Amniotic stem cell (primary cell): ENCODE data around the gene PLAU.

Experiments used
- DNase-seq: peaks from one replicate; lab custom pipeline; 2025; lab: John Stamatoyannopoulos, UW

The PLAU gene

DNA sequence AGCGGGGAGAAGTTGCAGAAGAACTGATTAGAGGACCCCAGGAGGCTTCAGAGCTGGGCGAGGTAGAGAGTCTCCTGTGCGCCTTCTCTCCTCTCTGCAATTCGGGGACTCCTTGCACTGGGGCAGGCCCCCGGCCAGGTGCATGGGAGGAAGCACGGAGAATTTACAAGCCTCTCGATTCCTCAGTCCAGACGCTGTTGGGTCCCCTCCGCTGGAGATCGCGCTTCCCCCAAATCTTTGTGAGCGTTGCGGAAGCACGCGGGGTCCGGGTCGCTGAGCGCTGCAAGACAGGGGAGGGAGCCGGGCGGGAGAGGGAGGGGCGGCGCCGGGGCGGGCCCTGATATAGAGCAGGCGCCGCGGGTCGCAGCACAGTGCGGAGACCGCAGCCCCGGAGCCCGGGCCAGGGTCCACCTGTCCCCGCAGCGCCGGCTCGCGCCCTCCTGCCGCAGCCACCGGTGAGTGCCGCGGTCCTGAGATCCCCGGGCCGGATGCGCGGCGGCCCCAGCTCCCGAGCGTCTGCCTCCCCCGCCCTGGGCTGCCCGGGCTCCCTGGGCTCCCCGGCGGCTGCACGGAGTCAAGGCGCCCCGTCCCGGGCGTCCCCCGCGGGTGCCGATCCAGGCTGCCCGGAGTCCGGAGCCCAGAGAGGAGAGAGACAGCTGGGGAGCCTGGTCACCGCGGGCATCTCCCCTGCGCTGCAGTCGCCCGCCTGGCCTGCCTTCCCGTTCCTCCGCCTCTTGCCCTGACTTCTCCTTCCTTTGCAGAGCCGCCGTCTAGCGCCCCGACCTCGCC is at the start of gene PLAU:
TSS of gene PLAU (plus strand) at position 369 of the 789 bp plus-strand sequence. CDS start 424 bp downstream, outside the sequence.
- DNase-seq: no peak

DNA sequence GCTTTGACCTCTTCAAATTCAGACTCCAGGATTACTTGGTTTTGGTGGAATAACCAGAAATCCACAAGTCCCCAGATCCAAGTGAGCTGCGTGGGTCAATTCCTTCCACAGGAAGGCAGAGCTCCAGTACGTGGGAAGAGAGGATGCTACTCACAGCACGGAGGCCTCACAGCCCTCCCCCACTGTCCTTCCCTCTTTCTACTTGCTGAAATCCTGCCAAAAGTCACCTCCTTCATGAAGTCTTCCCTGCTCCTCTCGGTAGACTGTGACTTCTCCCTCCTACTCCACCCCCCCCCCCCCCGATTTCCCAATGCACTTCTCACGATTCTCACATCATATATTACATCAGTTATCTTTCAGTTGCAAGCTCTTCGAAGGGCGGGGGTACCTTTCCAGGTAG is 48.9 kb upstream of the PLAU start:
- DNase-seq: no peak

DNA sequence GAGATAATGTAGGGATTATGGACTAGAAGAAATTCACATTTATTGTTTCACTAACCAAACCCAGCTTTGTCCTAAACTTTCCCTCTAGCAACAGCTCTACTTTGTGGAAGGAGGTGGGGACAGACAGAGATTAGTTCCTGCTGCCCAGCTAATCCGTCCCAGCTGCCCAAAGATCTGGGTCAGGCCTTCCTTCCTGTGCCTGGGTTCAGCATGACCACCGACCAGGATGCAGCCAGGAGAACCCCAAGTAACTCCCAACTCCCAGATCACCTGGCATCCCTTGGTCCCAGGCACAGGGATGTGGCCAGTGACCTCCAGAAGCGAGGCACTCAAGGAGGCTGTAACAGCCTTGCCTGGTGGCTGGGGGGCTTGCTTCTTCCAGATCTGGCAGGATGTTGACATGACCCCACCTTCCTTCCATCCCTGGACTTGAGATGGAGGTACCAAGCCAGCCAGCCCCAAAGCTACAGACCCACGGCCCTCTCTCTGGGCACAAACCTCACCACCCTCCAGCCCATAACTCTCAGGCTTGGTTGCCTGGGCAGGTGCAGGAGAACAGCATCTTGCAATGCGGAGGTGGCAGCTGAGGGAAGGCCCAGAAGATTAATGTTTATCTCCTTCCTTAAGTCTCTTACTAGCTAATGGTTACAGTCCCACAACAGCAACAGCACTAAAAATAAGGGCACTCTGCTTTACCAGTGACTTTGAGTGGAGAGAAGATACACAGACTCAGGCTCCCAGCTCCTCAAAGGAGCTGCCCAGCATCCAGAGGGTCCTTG is 47.7 kb upstream of the PLAU start:
- DNase-seq: no peak

DNA sequence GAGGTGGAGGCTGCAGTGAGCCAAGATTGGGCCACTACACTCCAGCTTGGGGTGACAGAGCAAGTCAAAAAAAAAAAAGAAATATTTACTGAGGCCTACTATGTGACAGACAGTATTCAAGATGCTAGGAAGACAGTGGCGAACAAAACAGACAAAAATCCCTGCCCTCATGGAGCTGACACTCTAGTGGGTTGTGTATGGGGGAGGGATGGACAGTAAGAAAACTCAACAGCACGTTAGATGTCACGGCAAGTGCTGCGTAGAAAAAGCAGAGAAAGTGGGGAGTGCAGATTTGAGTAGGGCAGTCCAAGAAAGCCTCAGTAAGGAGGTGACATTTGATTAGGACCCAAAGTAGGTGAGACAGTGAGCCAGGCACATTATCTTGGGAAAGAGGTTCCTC is 46.7 kb upstream of the PLAU start:
- DNase-seq: no peak

DNA sequence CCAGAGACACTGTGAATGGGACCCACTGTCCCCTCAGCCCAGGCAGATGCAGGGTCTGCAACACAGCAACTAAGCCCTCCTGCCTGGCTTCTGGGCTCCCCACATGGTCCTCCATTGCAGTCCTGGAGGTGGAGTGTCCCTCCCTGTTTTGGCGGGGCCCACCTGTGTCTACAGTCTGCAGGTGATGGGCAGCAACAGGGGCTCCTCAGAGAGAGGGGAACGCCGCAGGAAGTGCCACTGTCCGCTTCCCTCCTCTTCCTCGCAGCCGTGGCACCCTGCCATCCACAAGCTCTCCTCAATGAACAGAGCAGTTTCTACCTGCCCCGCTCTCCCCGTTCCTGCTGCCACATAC is 45.8 kb upstream of the PLAU start:
- no peak for DNase-seq

DNA sequence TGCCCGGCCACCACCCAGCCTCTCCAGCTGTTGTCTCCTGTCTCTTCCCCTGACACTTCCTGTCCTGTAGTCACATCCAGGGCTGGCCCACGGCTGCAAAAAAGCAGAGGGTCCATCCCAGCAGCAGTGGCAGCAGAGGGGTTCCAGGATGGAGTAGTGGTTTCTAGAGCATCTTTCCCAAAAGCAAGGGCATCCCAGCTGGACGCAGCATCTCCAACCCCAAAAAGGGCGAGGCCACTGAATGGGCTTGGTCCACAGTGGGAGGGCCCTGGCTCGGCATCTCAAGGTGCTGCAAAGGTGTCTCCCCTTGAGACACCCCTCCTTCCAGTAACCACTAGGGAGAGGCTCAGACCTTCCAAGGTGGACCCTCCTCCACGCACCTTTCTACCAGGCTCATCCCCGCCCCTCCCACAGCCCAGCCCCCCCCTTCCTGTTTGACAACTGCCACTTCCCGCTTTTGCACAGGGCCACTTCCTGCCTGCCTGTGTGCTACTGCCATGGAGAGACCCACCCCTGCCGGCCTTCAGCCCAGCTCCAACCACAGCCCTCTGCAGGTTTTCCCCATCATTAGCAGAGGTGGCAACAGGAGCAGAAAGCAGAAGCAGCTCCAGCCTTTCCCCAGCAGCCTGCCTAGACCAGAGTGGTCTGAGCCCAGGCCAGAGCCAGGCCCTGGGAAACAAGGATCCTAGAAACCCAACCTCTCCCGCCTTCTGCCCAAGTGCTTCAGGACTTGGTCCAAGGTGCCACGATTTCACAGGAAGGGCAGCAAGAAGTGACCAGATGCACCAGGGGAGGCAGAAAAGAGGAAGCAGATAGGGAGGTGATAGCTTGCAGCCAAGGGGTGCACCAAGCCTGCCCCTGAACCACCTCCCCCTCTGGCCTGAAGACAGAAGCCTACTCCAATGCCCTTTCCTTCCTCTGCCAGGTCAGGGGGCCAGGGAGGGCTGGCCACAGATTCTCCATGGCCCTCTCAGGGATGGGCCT is 45.2 kb upstream of the PLAU start:
- no peak for DNase-seq

DNA sequence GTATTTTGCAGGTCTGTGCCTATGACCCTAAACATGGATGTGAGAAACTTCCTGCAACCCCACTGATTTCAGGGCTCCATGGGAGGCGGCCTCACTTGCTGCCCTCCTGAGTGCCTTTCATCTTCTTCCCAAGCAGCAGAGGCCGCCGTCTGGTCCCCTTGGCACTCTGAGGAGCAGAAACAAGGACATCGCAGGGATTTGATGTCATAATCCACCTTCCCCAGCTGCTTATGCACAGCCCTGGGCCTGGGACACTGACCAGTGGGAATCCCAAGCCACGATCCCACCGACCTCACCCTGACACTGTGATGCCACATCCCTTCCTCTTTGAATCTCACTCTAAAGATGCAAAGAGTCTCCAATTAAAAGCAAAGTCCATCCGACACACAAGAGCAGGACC is 44.3 kb upstream of the PLAU start:
- no peak for DNase-seq

DNA sequence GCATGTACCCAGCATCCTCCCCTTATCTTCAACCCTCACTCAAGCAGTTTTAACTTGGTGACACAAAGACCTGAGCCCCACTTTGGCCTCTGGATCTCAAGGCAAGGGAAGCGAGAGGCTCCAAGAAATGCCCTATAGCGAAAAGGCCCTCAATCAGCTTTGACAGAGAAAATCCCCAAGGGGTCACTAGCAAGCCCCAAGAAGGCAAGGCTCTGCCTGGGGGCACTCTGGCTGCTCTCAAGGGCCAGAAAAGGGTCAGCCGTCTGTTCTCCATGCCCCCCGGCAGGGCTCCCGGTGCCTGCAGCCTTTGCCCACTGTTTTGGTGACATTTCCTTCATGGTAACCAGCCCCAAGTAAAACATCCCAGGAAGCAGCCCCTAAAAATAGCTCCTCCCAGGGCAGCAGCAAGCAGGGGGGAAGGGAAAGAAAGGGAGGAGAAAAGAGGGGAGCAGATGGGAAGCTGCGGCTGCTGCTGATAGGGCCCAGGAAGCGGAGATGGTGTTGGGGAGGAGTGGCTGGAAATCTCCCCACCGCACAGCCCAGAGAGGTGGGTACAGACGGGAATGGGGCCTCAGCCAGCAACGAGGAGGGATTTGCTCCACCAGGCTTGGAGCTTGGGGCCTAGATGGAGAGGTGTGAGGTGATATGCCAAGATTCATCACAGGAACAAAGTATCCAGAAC is 43.7 kb upstream of the PLAU start:
- no peak for DNase-seq

DNA sequence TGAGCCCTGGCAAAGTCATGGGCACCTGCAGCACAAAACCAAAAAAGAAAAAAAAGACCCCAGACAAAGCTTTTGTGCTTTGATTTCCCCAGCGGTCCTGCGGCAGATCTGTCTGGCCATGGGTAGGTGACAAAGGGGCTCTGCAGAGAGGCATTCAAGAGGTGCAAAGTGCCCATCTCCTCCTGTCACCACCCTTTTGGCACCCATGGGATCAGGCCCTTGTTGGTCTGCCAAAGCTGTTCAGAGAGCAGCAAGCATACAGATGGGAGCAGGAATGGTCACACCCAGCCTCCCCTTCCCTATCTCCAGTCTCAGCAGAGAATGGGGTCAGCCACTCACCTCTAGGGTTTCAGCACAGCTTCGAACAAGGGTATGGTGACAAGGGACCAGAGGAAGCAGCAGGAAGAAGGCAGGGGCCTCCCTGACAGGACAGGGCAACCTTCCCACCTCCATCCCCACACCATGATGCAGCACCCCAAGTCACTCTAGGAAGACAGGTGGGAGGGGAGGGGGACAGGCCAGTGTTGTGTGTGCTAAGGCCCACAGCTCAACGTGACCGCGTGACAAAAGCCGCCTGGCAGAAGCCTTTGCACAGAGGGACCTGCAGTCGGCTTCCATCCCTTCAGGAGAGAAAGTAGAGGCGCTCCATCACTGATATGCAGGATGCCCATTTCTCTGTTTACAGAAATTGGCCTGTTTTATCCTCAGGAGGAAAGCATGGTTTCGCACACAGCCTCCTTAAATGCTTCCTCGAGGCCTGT is 42.9 kb upstream of the PLAU start:
- DNase-seq: no peak

DNA sequence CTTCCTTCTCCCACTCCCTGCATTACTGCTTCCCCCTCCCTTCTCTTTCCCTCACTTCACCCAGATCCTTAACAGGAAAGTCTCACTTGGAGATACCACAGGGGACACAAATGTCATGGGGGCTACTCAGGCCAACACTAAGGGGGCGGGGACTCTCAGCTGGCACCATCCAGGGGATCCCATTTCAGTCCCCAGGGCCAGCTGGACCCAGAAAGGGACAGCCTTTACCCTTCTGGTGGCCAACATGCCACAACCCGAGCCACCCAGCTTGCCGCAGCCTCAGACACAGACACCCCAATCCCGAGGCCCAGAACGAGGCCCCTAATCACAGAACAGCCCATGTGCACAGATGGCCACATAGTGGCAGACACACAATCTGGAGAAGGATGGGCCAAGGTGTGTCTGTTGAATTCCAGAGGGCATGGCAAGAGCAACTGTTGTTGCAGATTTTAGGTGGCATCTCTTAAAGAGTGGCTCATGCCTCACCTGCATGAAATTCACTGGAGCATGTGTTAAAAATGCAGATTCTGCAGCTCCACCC is 42.2 kb upstream of the PLAU start:
- DNase-seq: no peak

DNA sequence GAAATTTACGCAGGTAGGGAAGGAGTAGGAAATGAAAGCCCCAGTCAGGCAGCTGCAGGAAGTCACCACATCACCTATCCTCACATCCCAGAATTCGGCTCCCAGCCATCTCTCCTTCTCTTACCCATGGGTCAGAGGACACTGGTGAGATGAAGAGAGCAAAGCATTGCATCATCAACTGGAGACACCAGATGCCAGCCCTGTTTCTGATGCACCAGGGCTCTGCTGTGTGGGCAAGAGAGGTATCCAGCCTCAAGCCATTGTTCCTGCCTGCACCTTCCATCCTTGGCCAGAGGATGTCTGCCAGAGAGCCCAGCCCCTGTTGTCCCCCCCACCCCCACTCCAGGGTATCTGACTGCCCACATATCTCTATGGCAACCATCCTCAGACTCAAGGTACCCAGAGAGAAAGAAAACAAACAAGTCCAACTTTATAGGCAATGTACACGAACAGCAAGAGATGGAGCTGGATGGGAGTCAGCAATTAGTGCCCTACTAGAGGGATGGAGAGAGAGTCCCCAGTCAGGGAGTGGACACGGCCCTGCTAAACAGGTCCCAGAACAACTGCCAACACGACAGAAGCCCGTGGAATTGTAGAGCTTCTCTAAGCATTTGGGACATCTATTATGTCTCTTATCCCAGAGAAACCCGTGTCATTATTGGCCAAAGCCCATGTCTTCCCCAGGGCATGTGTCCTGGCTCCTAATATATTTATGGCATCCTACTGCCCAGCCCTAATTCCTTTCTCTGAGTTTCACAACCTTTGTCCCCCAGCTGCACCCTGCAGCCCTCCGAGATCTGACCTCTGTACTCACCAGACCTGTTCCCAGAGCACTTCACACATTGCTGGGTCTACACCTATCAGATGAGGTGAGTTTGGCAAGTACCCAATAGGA is 39.4 kb upstream of the PLAU start:
- no peak for DNase-seq

DNA sequence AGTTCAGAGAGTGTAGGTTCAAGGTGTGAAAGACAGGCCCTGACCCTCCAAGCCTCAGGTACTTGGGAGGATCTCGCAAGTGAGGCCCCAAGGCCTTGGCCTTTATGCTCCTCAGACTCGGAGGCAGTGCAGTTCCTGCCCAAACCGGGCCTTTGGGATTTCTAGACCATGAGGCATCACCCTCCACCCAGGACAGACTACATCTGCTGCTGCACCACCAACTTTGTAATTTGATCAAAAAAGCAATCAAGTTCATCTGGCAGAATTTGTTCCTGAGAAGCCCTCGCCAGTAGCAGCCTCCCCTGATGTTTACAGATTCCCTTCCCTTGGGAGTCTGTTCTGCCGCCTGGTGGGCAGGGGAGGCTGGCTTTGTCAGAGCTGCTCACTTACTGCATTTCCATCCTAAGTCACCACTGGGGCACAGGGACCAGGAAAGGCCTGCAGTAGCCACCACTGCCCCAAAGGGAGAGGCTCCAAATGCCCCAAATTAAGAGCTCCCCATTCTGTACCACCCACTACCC is 38.7 kb upstream of the PLAU start:
- DNase-seq: no peak

DNA sequence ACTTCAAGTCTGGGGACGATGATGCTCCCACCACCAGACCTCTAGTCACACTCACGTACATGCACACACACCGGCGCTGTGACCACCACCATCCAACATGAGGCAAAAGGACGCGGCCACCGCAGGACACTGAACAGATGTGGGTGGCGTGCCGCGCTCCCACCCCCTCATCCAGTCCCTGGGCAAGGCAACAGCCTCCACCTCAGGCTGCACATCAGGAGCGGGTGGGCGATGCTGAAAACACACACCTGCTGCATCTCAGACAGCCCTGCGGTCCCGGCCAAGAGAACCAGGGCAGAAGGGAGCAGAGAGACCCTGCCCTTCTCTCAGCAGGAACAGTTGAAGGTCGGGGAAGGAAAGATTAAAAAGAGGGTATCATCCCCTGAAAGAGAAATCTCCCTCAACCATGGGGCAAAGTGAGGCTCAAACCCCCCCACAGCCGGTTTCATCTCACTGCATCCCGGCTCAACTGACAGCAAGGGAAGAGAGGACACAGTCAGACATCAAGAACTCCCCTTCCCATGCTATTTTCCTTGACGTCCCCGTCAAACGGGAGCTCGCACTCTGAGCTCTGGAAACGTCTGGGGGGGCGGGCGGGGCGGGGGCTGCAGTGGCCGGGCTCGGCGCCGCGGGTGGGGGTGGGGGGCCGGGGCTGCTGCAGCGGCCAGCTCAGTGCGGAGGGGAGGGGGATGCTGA is 37.6 kb upstream of the PLAU start:
- no peak for DNase-seq

DNA sequence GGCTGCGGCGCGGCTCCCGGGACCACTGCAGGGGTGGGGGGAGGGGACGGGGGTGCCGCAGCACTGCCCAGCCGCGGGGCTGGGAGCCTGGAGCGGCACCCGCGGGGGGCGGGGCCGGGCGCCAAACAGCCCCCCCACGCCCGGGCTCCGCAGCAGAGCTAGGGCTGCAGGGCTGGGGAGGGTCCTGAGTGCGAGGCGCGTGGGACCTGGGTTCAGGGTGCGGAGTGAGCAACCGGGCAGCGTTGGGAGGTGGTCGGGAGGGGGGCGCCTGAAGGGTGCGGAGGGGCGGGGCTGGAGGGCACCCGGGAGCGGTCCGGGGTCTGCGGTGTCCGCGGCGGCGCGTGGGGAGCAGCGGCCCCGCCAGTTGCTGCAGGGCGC is 37.1 kb upstream of the PLAU start:
- no peak for DNase-seq

DNA sequence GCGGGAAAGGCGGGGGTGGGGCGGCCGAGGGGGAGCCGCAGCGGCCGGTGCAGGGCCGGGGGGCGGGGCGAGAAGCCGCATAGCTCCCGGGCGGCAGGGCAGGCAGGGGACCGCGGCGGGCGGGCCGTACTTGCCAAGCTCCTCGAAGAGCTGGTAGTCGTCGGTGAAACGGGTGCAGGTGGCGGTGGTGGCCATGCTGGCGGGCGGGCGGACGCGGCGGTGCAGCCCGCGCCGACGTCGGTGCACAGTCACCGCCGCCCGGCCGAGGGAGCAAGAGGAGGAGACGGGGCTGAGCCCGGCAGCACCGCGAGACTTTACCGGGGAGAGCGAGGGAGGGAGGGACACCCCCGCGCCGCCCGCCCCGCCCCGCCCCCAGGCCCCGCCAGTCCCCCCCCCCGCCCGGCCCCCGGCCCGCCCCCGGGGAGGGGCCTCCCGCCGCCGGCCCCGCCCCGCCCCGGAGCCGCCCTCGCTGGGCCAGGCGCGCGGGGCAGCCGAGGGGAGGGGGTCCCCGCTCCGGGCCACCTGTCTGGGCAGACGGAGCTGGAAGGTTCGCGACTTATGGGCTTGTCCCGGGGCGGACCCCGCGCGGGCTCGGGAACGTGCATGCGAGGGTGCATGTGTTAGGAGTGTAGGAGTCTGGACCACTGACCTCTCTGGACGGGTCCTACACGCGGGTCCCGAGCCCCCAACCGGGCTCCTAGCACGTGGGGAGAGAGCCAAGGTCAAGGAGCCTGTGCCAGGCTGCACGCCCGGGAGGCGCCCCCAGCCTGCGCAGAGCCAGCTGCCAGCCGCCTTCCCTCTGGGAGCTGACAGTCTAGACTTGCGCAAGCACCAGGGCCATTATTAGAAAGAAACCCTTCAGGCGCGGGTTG is 36.4 kb upstream of the PLAU start, which contains the start of gene CAMK2G:
TSS of gene CAMK2G (minus strand) at position 289 of the 872 bp plus-strand sequence. CDS start at position 195, 94 bp downstream.
- peak; percentile 58 for DNase-seq

DNA sequence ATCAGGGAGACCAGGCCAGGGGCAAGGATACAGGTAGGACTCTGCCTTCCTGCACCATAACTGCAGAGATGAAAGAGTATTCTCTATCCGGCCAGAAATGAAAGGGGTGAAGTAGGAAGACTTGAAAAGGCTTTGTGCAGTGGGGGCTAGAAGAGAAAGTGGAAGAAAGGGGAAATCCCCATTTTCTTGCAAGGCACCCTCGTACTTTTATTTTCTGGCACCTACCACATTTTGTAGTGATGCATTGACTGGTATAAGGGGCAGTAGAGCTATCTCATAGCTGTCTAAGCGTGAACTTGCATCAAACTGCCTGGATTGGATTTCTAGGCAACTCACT is 35.8 kb upstream of the PLAU start:
- DNase-seq: no peak

DNA sequence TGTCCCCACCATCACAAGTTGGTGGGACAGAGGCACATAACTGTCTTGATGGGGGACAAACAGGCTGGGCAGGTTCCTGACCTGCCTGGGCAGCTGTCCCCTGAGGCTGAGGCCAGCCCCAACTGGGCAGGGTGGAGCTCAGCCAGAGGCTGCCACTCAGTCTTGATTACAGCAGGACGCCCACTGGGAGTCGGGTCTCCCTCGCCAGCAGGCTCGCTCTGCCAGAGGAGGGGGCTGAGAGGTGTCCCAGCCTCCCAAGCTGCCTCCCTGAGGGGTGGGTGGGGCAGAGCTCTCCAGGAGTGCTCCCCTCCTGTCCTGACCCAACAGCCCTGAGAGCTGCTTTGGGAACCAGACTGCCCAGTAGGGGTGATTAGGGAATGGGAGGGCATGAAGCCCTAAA is 34.8 kb upstream of the PLAU start:
- DNase-seq: no peak

DNA sequence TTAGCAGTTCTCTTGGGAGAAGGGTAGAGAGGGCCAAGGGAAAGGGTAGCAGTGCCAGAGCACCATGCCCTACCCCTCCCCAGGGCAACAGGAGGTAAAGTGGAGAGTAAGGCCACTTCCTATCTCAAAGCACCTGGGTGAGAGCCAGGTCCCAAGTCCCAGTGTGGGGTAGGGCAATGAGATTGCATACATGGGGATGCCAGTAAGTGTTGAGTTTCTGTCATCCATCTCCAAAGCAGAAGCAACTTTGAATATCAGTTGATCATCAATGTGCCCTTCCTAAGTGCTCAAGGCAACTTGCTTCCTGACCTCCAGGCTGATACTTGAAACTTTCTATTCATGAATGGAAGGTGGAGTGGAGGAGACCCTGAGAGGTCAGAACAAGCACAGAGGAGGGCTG is 34.4 kb upstream of the PLAU start:
- DNase-seq: no peak
